ENCODE data around the gene ESR1.

The ESR1 gene

GRCh38 chr6:152155792-152156191, 348.3 kb downstream of the ESR1 start:
- no peak for DNase-seq (ENCODE audit: low read depth in 2 of 2)
- no peak overlapping the region for H3K4me3 ChIP-seq (replicated peaks in 1 of 2; ENCODE audit: low read depth in 2 of 2, low read length in 2 of 2)
- TF ChIP-seq CTCF (IDR thresholded peaks at IDR 0.05; ENCODE audit: low read depth, low read length), result no peak

GRCh38 chr6:152160346-152160745, 352.9 kb downstream of the ESR1 start:
- no peak for TF ChIP-seq CTCF (IDR thresholded peaks at IDR 0.05; ENCODE audit: low read depth, low read length)
- no peak for DNase-seq (ENCODE audit: low read depth in 2 of 2)
- H3K4me3 ChIP-seq (replicated peaks in 1 of 2; ENCODE audit: low read depth in 2 of 2, low read length in 2 of 2), result no peak overlapping the region

- TF ChIP-seq CTCF (IDR thresholded peaks at IDR 0.05; ENCODE audit: low read depth, low read length), result no peak
- DNase-seq (ENCODE audit: low read depth in 2 of 2), result peak; percentile 27 to 57
- H3K4me3 ChIP-seq (replicated peaks in 1 of 2; ENCODE audit: low read depth in 2 of 2, low read length in 2 of 2), result no peak overlapping the region
These were observed 354.0 kb downstream of the ESR1 start for GRCh38 chr6:152161501-152161900.

DNA sequence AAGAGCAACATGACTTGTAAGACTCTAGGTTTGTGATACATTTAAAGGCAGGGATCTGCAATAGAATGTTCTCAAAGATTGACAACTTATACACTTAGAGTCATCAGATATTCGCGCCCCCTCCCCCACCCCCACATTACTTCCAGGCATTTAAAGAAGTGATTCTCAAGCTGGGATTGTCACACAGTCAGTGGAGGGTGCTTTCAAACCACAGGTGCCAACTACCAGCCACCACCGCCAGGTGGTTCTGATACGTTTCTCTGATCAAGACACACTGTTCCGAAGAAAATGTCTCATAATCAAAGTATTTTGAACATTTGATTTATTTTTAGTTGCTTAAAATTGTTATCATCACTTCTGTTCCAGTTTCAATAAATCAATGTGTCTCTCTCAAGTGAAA, 357.5 kb downstream of the ESR1 start:
- TF ChIP-seq CTCF (IDR thresholded peaks at IDR 0.05; ENCODE audit: low read depth, low read length), result no peak
- DNase-seq (ENCODE audit: low read depth in 2 of 2), result no peak
- no peak overlapping the region for H3K4me3 ChIP-seq (replicated peaks in 1 of 2; ENCODE audit: low read depth in 2 of 2, low read length in 2 of 2)

GRCh38 chr6:152166497-152166896, 359.0 kb downstream of the ESR1 start:
- no peak overlapping the region for H3K4me3 ChIP-seq (replicated peaks in 1 of 2; ENCODE audit: low read depth in 2 of 2, low read length in 2 of 2)
- no peak for TF ChIP-seq CTCF (IDR thresholded peaks at IDR 0.05; ENCODE audit: low read depth, low read length)
- no peak for DNase-seq (ENCODE audit: low read depth in 2 of 2)

GRCh38 chr6:152166897-152167296, 359.4 kb downstream of the ESR1 start:
- H3K4me3 ChIP-seq (replicated peaks in 1 of 2; ENCODE audit: low read depth in 2 of 2, low read length in 2 of 2), result no peak overlapping the region
- peak in 1 of 2 donors; percentile 11 for DNase-seq (ENCODE audit: low read depth in 2 of 2)
- no peak for TF ChIP-seq CTCF (IDR thresholded peaks at IDR 0.05; ENCODE audit: low read depth, low read length)

All from cardiac fibroblast (primary cell).